Body of pancreas (tissue), 4 donors: ENCODE measurements around the gene ZNF804B.

Experiments
- POLR2A ChIP-seq, 3 donors: fragments of 450-650 bp; IDR thresholded peaks; one replicate each; pipeline ENCODE4 v1.6.1; 2016; ENCODE audit warnings: antibody characterized with exemption in 3 of 3, mild to moderate bottlenecking in 2 of 3
- TF ChIP-seq, protein P1 (sequence below), 7 experiments: fragments of 450-650 bp in 4 of 7; fragments of 200-600 bp in 3 of 7; sonication (generic) in 3 of 7; IDR thresholded peaks; one replicate each; pipeline ENCODE4 v1.5.1; 2016 to 2019; ENCODE audit warnings: antibody characterized with exemption in 7 of 7

- TF ChIP-seq, protein P1, sequence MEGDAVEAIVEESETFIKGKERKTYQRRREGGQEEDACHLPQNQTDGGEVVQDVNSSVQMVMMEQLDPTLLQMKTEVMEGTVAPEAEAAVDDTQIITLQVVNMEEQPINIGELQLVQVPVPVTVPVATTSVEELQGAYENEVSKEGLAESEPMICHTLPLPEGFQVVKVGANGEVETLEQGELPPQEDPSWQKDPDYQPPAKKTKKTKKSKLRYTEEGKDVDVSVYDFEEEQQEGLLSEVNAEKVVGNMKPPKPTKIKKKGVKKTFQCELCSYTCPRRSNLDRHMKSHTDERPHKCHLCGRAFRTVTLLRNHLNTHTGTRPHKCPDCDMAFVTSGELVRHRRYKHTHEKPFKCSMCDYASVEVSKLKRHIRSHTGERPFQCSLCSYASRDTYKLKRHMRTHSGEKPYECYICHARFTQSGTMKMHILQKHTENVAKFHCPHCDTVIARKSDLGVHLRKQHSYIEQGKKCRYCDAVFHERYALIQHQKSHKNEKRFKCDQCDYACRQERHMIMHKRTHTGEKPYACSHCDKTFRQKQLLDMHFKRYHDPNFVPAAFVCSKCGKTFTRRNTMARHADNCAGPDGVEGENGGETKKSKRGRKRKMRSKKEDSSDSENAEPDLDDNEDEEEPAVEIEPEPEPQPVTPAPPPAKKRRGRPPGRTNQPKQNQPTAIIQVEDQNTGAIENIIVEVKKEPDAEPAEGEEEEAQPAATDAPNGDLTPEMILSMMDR (IDR thresholded peaks at IDR 0.05): no peak
- no peak for TF ChIP-seq POLR2A (IDR thresholded peaks at IDR 0.05)
Observed at GRCh38 chr7:88919478-88920131, 160.1 kb downstream of the ZNF804B start.
